Eye (tissue), 1 donor: ENCODE measurements around the gene IGFBP5.

Source experiments
- DNase-seq: peaks from one replicate; pipeline ENCODE4 v3.0.0-alpha.2; 2015

The IGFBP5 gene

DNA sequence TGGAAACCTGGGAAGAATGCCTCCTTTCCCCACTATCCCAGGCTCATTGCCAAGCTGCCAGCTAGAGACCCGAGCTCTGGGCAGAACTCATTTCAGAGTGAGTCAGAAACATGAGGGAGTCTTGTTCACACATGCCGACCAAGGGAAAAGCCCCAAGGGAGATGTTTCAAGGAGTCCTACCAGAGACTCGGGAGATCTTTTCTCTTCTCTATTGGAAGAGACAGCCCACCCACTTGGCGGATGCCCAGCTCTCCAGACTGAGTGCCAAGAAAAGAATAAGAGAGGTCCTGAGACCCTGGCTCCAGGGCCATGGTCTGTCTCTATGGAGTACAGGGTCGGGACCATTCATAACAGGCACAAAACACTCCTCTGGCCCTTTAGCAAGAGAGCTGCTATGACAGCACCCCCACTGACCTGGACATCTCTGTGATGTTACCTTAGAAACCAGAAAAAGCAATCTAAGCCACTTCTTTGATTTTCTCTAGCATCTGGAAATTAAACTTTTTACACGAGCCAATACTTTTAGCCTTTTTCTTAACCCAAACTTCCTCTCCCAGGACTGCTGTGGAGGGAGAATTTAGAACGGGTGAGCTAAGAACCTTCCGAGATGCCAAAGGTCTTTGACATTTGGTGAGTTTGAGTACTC is 18.5 kb upstream of the IGFBP5 start:
- DNase-seq = peak; percentile 51

DNA sequence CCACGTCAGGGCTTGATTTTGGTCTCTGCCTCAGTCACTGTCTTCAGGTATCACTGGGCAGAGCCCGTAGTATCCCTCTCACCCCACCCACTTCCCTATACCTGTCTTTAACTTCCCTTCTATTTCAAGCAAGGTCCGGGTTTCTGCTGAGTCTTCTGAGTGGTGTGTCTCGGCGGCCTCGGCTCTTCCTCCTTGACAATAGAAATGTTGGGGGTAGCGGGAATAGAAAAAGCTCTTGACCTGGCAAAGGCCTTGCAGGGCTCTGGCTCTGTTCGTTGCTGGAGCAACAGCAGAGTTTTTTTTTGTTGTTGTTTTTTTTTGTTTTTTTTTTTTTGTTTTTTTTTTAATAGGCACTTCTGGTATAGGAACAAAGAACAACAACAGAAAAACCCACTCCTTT is 16.0 kb upstream of the IGFBP5 start:
- DNase-seq = no peak

DNA sequence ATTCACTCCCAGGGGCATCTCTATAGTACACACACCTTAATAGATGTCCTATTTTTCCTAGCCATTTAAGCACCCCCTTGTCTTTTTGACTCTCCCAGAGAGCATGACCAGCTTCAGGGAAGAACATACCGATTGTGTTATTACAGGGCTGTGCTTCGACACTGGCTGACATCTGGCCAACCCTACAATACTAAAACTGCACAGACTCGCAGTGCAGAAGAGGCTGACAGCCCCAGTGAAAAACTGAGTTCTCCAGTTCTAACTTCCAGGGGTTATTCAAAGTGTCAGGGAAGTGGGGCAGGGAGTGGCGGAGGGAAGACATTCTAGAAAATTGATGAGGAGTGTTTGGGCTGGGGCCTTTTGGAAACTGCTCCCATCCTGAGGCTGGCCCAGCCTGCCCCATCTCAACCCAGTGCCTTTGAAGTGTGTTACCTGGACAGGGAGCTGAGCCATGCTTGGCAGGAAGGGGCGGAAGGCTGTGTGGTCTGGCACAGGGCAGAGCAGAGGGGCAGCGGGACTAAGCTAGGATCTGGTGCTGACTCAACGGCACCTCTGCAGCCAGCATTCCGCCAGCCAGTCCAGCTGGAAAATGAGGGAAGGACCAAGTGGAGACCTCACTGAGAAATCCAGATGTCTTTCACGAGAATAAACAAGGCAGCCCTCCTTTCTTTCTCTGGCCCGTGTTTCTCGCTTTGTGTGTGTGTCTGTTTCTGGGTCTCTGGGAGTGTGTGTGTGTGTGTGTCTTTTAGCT is 15.4 kb upstream of the IGFBP5 start:
- peak; percentile 42 for DNase-seq

DNA sequence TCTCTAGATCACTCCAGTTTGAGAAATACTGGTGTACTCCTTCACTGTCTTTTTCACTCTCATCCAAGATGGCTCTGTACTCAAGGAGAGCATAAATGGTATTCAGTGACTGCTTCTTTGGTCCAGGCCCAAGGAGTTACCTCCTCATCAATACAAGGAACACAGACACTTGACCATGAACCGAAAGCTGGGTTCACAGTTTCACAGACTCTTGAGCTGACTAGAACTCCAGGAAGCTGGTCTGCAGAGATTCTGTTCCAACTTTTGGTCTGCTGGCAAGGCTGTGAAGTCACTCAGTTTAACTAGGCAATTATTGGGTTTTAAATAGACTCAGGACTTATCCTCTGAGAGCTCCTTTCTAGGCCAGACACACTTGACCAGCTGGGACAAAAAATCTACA is 7.4 kb upstream of the IGFBP5 start:
- DNase-seq = no peak

DNA sequence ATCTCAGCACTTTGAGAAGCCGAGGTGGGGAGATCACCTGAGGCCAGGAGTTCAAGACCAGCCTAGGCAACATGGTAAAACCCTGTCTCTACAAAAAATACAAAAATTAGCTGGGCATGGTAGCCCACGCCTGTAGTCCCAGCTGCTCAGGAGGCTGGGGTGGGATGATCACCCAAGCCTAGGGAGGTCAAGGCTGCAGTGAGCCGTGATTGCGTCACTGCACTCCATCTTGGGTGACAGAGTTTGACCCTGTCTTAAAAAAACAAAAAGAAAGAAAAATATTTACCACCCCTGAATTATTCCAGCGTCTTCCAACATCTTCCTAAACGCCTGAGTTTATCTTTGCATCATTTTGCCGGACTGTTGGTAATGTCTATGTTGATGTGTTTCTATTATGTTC is 6.2 kb upstream of the IGFBP5 start:
- DNase-seq = no peak

DNA sequence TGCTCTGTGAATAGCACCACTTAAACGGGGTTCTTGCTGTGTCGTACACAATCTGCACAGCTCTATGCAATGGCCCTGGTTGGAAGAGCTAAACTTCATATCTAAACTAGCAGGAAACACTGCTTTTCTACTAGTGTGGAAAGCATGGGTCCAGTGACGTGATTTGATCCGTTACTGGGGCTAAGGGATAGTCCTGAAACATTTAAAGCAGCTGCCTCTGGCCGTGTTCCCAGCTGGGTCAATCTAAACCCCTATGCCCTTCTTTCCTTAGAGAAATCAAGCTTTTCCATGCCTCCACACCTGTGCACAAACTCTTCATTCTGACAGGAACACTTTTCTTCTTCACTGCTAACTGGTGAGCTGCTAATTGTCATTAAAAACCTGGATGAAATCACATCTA is 5.4 kb upstream of the IGFBP5 start:
- peak; percentile 43 for DNase-seq

DNA sequence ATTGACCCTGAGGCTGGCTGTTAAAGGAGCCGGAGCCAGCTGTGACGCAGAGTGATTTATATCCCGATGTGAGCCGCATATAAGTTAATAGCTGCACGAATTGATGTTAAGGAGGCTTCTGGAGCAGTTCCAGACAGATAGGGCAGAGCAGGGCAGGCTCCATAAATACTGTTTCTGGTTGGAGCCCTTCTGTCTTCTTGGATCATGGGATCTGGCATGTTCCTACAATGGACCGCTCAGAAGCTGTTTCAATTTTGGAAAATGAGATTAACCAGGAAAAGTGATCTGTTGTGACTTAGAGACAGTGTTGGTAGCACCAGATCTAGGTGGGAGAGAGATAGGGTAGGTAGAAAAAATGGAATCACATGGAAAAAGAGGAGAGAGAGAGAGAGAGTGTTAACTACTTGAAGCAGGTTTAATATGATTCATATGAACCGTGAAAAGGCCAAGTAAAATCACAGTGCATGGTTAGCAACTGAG is 4.8 kb upstream of the IGFBP5 start:
- DNase-seq = peak; percentile 49

DNA sequence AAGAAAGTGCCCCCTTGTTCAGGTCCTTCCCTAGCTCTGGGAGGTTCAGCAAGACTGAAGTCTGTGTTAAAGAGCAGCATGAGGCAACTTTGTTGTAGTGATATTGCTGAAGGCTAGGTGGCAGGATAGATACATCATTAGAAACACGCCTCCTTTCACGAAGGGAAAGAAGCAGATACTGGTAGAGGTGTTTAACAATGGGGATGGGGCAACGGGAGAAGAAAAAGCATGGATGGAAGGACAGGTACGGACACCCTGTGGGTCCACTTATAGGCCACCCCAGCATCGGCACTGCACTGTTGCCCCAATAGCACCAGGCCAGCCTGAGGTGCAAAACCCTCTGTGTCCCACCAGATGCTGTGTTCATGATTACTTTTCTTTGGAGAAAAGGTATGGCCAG is 3.5 kb upstream of the IGFBP5 start:
- peak; percentile 86 for DNase-seq

DNA sequence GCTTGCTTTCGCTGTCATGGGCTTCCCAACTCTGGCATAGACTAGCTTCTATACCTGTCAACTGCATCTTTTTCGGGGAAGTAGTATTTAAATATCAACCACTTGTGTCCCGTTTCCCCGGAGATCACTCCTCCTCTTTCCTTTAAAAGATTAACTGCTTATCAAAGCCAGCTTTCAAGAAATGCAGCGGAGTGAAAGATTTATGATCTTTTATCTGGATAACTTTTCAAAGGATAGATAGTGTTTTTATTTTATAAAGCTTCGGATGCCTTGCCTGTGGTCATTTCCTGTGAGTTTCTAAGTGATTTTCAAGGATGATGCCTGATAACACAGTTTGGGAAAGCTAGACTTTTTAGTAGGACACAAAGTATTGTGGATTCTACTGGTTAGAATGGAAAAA is 2.9 kb upstream of the IGFBP5 start:
- DNase-seq = no peak

DNA sequence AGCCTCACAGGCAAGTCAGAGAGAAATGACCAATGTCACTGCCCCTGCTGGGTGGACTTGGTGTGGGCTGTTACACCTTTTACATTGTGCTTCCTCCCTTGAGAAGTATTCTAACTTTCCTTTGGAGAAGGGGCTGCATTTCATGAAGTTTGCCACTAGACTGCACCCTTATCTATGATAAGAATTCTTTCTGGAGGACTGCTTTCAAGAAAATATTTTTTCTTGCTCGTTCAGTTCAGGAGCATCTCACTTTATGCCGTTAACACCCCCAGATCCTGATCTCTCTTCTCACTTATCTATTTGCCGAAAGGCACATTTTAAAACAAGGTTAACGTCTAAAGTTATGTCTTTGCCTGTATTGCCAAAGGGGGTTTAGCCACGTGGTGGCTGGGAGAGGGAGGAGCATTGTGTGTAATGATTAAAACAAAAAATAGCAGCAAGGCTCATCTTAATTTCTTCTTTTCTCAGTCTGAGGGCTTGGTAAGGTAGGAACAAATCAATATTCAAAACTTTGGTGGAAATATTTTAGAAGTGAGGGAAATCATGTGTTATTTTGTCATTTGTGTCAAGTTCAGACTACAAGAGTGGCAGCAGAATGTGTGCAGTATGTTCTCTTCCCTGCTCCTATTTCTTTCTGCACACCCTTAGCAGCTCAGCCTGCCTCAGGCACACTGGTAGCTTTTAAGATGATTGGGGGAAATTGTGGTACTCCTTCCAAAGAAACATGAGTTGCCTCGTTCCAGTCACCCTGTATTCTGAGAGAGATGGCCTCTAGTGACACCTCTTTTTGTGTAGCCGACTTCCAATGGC is 1.6 kb upstream of the IGFBP5 start:
- peak; percentile 77 for DNase-seq

DNA sequence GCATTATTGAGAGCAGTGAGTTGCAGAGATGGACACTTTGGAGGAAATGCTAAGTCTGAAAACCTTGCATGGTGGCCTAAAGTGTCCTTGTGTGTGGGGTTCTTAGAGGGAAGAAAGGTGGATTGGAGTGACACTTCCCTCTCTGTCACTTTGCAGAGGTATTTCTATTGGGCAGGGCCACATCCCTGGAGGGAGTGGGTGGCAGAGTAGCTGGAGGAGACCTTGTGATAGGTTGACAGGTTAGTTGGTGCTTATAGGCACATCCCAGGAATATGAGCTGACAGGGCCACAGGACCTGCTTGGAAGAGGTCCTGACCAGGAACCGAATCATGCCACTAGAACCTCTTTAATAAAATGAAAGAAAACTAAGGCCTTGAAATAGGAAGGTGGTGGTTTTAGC is 972 bp upstream of the IGFBP5 start:
- no peak for DNase-seq

DNA sequence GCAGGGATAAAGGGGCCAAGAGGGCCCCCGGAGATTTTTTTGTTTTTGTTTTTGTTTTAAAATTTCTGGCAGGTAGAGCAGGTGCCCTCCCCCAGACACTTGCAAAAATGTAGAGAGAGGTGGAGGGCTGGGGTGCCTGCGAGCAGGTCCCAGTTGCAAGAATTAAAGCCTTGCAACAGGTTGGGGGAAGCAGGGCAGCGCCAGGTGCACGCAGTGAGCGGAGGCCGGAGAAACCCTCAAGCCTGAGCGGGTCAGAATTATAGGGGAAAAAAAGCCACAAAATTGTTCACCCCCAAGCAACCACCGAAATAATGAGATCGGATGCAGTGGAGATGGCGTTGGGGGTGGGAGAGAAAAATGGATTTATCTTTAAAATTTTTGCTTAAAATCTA is 527 bp downstream of the IGFBP5 start:
- peak; percentile 47 for DNase-seq

DNA sequence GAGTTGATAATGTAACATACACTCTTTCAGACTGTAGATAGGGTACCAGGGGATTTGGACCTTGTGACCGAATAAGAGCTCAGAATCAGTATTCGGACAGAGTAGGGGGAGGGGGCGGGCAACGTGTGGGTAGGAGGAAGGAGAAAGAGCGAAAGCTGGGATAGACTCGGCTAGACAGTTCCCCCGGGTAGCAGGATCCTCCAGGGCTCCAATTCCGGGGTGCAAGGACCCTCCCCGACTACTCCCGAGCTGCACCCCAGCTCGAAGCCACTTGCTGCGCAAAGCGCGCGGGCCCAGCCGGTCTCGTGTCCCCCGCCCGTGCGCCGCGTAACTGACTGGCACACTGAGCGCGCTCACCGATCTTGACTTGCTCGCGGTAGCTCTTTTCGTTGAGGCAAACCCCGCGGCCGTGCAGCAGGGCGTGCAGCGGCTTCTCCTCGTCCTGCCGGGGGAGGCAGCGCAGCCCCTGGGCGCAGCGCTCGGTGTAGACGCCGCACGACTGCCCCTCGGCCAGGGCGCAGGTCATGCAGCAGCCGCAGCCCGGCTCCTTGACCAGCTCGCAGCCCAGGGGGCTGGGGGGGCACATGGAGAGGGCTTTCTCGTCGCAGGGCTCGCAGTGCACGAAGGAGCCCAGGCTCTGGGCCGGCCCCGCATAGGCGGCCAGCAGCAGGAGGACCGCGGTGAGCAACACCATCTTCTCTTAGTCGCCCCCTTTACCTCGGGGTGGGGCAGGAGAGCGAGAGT is 1.1 kb downstream of the IGFBP5 start:
- DNase-seq = peak; percentile 89

DNA sequence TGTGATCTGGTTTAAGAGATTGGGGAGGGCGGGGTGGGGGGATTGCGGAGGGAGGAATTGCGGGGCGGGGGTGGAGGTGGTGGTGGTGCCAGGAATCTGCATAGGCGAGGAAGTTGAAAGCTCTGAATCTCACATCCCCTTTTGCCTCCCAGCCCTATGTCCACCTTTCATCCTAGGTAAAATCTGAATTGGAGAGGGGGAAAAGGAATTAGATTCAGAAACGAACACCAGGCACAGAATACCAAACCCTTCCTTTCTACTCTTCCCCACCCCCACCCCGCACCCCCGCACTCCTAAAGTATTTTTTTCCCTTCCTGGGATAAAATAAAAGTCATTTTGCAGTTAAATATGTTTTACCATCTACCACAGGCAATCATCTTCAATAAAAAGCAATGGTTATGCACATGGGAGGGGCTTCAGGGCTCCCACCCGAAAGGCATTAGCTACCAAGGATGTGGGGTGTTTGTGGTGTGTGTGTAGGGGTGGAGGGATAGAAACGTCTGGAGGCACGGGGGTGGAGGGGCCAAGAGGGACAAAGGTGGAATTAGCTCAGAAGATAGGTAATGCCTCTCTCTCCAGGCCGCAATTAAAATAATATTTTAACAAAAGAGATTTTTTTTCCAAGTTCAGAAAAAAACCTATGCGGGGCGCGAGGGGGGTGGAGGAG is 1.8 kb downstream of the IGFBP5 start:
- DNase-seq = no peak

DNA sequence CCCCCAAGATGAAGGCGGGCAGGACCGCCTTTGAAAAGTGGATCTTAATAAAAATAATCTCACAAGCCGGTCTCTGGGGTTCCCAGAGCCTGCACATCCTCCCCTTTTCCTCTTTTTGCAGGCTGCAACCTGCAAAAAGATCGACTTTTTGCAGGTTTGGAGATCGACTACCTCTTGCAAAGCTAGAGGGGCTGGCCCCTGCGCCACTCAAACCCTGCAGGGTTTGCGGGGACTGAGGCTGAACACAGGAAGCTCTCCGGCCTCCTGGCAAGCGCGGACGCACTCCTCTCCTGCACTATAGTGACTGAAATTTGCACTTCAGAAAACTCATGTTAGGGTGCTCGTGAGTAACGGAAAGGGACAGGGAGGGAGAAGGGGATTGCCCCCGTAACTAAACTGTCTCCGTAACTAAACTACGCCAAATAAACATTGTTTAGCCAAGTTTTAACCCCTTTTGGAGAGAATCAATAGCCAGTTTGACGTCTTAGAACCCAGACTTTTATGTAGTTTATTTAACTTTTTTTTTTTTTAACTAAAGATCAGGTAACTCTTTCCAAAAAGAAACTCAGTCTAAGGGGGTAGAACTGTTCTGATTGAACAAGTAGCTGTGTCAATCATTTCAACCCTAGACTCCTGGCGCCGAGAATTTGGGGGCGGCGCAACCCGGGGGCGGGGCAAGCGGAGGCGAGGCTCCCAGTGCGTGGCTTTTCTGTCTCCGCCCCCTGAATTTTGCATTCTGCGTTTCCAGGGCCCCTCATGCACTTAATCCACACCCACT is 2.5 kb downstream of the IGFBP5 start:
- peak; percentile 96 for DNase-seq

DNA sequence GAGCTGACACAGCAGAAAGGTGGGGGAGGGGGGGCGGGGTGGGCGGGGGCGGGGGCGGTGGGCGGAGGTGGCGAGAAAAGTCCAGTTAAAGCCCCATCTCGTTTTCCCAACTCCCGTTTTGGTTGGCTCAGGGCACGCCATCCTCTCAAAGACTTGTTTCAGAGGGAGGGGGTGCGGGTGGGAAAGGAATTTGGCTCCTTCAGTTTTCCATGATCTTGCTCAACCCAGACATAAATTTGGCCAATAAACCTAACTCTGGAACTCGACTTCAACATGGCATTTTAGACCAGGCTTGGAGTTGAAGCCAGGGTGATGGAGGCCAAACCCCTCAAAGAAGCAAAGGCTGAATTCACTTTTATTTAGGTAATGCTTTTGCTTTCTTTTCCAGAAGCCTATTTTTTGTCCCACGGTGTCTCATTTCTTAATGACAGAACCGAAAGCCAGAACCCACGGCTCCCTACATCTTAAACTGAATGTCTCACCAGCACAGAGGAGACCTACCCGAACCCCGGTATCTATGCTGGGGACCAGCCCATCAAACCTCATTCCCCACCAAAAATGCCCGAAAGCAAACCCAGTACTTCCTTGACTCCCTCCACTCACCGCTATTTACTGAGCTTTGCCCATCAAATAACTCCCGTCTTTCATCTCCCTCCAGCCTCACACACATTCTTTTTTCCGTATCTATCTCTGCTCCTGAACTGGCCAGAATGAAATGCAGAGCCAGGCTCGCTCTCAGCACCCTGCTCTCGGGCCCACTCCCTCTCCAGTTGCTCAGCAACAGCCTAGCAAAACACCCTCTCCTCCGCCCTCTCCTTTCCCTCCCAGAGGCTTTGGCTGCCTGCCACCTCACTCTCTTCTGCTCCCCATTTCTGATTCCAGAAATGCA is 4.3 kb downstream of the IGFBP5 start:
- peak; percentile 94 for DNase-seq

DNA sequence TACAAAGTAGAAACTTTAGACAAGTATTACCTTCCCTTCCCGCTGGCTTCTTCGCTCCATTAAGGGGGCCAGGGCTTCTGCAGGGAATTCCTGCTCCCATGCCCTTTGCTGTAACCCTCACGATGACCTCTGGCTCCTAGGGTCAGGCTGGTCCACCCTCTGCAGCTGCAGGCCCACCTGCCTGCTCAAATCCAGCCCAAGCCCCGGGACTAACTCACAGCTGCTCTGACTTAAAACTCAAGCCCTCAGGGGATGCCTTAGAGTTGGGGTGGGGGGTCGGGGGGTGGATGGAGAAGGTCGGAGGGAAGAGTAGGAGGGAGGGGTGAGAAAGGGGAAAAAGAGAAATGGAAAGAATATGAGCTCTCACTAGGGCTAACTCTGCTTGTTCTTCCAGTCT is 4.9 kb downstream of the IGFBP5 start:
- DNase-seq = no peak

DNA sequence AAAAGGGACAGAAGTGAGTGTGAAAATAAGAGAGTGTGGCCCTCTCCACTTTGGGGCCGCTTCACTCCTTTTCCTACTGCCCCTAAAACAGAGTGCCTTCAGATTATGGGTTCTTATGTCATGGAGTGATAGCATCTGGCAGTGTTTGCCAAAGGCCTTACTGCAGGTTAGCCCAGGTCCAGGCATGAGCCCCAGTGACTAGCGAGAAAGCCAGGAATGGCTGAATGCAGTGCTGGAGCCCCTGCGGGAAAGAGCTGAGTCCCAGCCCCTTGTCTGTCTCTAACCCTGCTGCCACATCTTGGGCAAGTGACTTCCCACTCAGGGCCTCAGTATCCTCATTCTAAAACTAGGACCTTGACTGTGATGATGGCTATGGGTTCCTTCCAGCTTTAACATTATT is 6.0 kb downstream of the IGFBP5 start:
- DNase-seq = no peak

DNA sequence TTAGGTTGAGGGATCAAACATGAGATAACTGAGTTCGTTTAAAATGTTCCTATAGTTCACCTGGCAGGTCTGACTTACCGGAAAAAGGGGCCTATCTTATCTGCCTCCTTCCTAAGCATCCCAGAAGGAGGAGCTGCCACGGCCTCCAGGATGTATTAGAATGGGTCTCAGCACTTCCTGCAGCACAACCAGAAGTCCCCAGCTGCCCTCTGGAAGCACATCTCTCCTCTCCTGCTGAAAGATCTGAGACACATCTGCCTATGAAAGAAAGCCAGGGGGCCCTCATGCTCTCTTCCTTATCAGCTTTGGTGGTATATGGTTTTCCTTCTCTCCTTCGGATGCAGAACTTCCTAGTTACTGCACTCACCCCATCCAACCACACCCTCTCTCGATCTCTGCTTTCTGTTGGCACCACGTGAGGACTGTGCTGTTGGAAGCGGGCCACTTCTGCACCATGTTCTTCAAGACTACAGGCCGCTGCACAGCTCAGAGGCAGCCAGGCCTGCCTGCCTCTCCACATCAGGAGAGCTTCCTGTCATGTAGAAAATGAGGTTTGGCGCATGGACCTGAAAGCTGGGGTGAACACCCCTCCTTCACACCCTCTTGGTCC is 6.5 kb downstream of the IGFBP5 start:
- no peak for DNase-seq

DNA sequence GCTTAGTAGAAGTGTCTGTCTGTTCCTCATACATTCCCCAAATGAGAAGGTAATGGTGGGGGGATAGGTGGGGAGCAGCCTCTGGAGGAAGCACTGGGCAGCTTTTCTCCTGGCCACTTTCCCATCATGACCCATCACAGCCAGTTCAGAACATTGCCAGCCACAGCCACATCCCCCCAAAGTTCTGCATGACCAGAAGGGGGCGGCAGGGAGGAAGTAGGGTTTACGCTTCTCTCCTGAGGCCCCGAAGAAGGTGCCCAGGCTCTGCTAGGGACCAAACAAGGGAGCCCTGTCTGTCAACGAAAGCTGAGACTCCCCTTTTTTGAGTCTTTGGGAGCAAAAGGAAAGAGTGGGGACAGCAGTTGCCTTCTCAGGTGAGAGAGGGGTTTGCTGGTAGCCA is 7.7 kb downstream of the IGFBP5 start:
- DNase-seq = no peak
